GM11168 (cell line): ENCODE results near the gene CHCHD6.

ENCODE experiments used
- in situ Hi-C: fragments of 300-500 bp; cut with MboI; formaldehyde crosslinking; loops from one replicate; pipeline ENCODE4 v1.12.0; 2022; ENCODE audit warnings: low sequenced_read_pairs; ENCODE audit not compliant: unreplicated experiment

CHCHD6 gene

DNA sequence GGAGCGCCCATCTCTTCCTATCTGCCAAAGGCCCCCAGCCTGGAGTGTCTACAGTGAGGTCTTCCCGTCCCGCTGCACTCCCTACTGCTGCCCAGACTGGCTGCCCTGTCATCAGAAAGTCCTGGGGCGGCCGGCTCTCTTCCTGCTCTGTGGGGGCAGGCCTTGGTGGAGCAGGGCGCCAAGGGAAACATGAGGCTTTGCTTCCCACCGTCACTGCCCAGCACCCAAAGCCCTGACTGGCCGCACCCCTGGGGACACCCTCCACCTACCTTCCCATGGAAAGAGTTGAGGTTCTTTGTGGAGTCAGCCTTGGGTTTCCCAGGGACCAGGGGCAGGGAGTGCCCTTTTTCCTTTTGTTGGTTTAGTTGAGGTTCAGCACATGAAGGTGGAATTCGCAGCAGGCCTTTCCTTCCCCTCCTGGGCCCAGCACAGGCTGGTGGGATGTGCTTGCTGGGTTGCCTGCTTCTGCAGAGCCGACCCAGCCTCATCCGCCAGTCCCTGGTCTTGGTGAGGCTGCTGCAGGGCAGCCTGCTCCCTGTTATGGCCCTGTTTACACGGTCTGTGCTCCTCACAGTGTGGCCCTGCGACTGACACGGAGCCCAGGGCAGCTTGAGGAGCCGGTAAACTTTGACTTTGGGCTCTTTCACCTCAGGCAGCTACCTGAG is 227.0 kb downstream of the CHCHD6 start:
- in situ Hi-C loops: no loop called here

DNA sequence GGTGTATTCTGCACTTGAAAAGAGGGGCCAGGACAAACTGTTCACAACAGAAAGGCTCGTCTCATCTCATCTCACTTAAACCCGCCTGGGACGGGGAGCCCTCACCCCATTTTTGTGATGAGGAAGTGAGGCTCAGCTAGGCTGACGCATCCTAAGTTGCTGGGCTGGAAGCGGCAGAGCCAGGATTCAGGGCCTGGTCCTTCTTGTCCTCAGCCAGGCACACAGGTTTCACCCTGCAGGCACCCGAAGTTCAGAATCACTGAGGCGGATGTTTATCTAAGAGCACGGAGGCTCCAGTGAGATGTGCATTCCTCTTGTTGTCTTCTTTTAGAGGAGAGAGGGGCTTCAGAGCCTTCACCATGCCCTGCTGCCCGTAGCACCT is 227.8 kb downstream of the CHCHD6 start:
- in situ Hi-C loops: no loop called here

DNA sequence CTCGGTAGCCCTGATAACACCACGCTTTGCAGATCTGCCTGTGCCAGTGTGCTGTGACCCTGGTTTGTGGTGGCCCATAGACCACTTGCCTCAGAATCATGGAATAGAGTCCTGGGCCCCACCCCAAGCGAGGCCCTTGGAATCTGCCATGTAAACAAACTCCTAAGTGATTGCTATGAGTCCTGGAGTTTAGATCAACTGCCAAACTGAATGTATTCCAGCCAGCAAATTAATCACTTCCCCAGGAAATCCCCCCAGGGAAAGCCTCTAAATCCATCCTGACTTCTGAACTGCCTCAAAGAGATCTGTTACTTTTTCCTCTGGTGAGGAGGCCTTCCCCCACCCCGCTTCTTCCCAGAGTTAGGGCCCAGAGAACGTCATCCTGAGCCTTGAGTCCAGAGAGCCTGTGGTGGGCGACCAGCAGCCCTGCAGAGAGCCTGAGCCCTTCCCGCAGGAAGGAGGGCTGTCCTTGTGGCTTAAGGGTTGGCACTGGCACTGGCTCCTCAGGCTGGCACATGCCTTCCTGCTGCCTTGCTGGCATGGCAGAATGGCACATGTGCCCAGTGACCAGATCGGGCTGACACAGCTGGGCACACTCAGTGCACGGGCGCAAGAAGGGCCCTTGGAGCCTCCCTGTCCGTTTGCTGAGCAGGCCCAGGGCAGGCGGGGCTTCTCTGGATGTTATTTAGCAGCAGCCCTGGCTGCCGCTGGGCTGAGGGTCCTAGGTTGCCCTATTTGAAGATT is 228.3 kb downstream of the CHCHD6 start:
- in situ Hi-C loops: no loop called here

DNA sequence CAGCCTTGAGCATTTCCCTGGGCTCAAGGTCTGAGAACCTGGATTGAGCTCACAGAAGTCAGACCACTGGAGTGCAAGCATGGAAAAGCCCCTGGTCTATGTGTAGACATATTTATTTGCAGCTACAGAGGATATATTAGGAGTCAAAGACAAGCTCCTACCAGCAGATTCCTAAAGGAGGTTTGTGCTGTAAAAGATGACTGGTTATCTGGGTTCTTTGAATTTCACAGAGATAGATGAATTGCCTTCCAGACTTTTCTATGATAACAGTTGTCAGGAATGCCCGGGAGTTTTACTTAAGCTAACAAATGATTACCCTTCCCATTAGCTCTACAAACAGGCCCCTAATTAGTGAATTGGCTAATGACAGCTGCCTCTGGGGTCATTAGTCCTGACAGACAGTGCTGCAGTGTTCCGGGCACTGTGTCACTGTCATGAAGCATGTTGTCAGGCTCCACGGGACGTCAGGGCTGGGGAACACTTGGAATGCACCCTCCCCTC is 230.0 kb downstream of the CHCHD6 start:
- in situ Hi-C loops: no loop called here

DNA sequence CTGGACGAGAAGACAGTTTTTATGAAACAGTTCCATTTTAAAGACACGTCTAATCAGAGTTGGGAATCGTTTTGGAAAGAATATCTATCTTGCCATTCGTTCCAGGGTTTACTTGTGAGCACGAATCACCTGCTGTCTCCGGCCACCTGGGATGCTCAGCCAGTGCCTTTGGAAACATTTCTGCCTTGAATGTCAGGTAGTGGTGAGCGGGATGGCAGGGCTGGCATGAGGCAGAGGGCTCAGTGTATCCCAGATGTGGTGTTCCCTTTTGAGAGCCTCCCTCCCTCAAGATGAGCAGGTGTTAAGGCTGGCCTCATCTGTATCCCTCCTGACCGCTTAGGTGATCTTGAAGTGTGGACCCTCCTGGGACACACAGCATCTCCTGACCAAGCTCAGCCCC is 231.0 kb downstream of the CHCHD6 start:
- in situ Hi-C loops: no loop called here

DNA sequence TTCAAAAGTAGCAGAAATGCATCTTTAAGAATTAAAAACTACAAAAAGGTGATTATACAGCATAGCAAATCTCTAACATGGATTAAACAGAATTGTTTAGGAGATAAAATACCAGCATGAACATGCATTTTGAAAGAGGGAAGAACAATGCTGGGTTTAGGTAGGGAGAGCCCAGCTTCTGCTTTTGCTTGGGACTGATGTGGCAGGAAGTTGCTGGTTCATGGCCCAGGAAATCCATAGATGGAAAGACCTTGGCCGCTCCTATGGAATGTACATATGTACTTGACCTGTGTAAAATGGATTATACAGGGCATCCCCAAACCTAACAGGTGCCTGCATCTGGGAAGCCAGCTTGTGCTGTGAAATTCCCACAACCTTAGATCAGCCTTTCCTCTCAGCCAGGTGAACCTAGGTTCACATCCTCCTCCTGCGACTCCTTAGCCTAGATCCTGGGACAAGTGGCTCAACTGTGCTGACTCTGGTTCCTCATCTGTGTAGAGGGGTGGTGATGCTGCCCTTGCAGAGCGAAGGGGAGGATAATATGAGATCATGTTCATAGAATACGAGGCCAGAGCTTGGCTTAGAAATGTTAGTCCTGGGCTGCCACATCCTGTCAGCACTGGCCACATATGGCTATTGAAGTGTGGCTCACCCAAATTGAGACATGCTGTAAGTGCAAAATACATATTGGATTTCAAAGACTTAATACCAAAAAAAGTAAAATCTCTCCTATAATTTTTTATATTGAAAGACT is 231.9 kb downstream of the CHCHD6 start:
- in situ Hi-C loops: no loop called here

DNA sequence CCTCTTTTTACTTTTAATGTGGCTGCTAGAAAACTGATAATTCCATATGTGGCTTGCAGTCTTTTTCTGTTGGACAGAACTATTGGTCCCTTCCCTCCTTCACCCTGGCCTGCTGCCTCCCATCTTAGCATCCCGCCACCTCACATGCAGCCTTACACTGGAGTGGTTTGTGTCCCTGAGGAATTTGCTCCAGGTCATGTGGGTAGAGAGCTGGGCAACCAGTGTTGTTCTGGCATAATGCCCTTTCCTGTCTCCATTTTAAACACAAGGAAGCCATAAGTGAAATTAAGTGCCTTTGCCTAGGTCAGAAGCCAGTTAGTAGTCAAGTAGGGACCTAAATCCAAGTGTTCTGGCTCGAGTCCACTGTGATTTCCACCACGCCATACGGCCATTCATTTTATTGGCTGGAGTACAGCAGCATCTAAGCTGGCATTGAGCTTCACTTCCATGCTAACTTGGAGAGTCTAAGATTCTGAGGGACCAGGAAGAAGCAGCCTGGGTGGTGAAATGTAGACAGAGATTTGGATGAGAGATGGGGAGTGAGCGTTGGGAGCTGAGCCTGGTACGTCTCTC is 232.9 kb downstream of the CHCHD6 start:
- in situ Hi-C loops: no loop called here

DNA sequence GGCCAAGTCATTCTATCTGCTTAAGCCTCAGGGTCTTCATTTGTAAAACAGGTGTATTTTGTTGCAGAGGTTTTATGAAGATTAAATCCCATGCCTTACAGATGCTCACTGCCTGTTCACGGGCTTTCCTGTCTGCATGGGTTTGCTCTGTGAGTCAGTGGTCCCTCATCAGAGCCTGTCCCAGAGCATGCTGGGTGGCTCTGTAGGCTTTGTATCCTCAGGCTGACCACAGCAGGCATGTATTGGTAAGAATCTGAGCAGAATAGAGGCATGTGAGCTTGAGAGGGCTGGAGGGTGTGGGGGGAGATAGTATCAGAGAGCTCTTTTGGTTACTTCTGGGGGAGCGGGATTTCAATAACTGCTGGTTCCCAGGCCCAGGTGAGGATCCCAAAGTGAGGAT is 233.5 kb downstream of the CHCHD6 start:
- in situ Hi-C loops: no loop called here

DNA sequence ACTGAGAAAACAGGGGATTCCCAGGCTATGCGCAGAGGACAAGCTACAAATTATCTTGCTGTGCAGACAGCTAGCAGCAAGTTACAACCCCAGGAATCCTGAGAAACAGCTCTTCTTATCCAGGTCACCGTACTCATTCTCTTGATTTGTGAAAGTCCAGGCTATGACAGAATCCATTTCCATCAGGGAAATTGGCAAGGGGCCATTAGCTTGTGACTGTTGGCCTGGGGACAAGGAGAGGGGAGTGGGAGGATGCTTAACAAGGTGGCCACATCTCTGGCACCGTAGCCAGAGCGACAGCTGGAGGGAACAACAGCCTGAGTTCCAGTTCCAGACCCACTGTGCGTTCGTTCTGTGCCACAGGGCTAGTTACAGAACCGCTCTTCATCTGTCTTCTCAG is 233.9 kb downstream of the CHCHD6 start:
- in situ Hi-C loops: no loop called here

DNA sequence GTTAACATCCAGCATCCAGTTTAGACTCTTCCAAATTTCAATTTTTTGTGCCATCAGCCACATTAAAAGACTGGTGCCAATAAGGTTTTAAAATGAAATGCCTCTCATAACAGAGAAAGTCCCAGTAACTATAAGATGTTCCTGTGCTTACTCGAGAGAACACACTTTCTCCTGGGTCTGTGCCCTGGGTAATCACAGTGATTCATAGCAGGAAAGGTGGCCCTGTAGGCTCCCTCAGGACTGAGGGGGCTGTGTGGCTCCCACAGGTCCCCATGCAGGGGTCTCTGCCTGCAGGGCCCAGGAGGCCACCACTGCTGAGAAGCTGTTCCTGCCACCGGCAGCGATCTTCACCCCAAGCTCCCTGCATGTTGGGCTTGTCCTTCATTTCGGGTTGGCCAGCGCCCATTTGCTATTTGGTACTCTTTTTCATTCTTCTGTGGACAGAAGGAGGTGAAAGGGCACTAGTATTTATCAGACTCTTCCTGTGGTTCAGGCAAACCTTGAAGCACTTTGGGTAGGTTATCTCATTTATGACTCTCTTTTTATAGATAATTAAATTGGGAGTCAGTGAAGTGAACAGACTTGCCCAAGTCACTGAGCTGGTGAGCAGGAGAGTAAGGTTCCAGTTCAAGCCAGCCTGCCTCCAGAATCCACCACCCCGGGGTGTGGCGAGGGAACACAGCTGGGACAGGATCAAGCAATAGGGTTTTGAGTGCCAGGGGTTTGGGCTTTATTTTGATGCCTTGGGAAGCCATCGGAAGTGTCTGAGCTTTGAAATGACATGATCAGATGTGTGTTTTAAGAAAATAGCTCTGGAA is 234.7 kb downstream of the CHCHD6 start:
- in situ Hi-C loops: no loop called here

DNA sequence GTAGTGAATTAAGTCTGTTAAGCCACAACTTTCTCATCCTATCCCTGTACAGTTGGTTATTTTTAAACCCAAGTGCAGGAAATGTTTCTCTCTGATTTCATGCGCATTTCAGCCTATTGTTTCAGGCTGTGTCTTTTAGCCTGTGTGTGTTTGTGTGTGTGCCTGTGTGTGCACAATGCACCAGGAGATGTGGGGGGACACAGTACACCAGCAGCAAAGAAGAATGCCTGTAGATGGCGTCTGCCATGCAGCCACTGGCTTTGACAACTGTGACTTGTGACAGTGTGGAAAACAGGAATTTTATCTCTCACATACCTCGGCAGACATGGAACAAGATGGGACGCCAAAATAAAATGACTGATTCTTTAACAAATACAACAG is 235.3 kb downstream of the CHCHD6 start:
- in situ Hi-C loops: no loop called here

DNA sequence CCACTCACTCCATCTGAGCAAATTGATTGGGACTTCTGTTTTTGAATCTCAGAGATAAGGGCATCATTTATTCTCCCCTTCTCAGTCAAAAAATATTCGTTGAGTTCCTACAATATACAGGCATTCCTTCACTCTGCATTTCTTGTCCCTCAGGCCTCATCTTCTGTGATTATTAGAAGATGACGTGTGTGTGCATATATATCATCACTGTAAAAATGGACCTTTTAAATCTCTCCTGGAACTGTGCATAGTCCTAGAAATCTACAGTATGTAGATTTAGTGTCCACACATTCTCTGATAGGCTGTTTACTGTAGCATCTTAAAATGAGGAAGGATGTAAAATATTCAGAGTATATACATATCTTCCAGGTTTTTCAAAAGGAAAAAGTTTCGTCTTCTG is 235.7 kb downstream of the CHCHD6 start:
- in situ Hi-C loops: no loop called here

DNA sequence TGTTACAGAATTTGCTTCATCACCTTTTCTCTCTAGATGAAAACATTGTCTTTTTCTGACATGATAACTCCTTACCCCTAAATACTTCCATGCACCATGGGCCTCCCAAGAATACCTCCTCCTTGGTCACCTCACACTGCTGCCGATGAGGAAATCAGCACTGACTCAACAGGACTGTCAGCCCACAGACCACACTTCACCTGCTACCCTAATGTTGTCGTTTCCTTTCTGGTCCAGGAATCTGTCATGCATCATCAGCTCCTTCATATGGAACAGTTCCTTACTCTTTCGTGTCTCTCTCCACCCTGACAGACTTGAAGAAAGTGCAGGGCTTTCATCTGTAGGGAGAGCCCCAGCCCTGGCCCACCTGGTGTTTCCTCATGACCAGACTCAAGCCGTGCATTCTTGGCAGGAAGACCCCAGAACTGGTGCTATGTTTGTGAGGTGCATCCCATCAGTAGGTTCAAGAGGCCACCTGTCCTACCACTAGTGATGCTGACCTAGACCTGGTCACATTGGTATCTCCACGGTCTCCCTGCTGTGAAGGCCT is 237.8 kb downstream of the CHCHD6 start:
- in situ Hi-C loops: no loop called here

DNA sequence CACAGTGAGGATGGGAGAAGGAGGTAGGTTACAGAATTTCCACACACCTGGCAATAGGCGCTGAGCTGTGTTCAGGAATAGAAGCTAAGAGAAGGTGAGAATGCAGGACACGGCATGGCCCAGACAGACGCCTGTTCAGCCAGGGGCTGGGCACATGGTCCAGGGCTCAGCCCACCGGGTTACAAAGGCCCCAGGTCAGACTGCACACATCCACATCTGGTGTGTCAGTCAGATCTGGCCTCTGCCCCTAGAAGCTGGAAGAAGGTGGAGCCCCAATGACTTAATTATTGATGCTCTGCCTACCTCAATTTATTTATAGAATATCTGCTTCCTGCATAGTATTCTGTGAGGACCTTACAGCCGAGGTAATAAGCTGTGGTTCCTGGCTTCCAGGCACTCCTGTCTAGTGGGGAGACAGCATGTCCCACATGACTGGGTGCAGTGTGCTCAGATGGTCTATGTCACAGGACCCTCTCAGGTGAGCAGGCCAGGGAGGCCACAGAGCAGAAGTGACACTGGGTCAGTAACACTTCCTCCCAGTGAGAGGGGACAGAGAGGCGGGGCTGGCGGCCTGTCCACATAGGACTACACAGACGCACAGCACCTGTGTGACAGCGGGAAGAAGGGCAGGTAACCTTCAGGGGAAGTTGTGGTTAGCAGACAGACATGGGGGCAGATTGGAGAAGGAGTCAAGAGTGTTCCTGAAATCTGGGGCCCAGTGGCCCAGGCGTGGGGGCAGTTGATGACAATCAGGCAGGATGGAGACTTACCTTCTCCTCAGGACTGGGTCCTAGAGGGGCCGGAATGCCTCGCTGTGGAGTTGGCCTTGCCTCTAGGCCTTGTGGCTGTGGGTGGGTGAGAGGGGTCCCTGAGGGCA is 240.3 kb downstream of the CHCHD6 start:
- in situ Hi-C loops: no loop called here

DNA sequence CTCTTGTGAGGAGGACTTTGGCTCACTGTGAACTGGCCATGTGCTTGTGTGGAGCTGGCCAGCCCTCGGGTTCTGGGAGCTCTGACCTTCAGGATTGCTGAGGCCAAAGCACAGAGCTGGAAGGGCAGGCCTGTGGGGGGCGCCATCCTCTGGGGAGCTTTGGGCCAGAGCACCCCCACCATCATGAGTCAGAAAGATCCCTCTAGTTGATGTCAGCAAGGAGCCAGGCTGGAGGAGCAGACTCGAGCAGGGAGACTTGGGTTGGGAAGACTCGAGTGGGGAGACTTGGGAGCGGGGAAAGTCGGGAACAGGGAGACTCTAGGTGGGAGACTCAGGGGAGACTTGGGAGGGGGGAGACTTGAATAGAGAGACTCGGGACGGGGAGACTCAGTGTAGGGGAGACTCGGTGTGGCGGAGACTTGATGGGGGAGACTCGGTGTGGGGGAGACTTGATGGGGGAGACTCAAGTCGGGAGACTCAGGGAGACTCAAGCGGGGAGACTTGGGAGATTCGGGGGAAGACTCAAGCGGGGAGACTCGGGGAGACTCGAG is 241.2 kb downstream of the CHCHD6 start:
- in situ Hi-C loops: no loop called here

DNA sequence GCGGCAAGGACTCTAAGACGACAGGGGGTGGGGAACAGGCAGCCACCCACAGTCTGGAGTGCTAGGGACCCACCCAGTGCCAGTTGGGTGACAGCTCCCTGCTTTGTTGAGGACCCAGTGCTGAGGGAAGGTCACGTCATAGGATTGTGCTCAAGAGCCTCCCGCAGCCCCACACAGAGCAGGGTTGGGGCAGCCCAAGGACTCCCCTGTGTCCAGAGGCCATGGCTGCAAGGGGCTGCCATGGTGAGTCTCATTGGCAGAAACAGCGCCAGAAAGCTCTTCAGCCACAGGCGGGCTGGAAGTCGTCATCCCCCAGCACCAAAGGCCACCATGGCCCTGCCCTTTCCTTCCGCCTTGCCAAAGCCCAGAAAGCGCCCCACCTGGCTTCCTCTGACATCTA is 241.9 kb downstream of the CHCHD6 start:
- in situ Hi-C loops: no loop called here

DNA sequence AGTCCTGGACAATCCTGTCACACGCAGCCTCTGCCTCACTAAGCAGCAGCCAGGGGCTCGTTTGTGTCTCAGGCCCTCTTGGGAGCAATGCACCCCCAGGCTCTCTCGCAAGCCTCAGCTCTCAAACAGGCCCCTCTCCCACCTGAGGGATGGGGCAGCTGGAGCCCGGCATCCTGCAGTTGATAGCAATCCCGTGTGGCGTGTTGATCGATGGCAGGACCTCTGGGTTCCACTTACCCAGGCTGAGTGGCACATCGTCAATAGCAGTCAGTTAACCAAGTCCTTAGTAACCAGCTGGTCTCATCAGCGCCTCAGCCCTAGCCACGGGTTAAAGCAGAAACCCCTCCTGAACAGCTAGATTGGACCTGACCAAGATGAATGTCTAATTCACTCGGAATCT is 242.4 kb downstream of the CHCHD6 start:
- in situ Hi-C loops: no loop called here

DNA sequence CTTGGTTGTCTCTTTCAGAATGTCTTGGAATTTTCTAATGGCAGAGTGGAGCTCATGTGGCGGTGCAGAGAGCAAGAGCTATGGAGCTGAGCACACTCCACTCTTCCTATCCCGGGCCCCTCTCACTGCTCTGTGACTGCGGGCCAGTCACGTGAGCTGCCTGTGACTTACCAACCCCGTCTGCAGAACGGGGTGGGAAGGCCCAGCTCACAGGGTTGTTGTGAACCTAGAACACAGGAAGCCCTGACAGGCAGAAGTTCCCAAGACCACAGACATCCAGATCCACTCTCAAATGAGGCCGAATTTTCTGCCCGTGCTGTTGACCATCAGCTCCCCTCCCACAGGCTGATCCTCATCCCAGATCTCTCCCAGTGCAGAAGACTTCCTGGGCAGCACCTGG is 243.4 kb downstream of the CHCHD6 start:
- in situ Hi-C loops: no loop called here
